ENCODE results near the gene CTNNB1. TPM values are rescaled to one million over a fixed set of nuclear protein-coding genes. Genes with fewer than 3 reads are reported as not detected.

CTNNB1 gene
- 269 TPM for total RNA-seq (ENCODE audit: unreplicated experiment)
- long read RNA-seq, partial matches to known transcripts: 4 of 41 reads
- long read RNA-seq, other reads (novel, unspliced or antisense): 26 of 41 reads

DNA sequence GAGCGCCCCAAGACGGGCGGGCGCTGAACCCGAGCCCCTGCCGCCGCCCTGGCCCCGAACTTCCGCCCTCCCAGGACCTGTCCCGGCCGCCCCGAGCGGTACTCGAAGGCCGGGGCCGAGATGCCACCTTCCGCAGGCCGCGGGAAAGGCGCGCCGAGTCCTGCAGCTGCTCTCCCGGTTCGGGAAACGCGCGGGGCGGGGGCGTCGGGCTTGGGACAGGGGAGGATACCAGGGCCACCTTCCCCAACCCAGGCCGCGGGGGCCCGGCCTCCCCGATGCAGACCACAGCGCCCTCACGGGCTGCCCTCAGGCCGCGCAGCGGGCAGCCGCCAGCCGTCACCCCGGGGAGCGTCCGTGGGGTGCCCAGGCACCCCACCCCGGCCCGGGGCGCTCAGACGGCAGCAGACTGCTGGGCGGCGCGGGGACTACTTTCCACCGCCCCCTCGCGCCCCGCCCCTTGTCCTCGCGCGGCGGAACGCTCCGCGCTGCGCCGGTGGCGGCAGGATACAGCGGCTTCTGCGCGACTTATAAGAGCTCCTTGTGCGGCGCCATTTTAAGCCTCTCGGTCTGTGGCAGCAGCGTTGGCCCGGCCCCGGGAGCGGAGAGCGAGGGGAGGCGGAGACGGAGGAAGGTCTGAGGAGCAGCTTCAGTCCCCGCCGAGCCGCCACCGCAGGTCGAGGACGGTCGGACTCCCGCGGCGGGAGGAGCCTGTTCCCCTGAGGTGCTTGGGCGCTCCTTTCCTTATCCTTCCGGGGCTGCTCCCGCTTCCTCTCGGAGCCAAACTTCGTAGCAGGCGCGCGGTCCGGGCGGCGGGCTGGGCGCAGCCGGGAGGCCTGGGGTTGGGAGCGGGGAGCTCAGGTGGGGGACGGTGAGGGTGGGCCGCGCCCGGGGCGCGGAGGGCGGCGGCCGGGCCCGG lies at the start of gene CTNNB1:
Gene CTNNB1, plus strand, starts transcription at position 556 of the 916 bp plus-strand sequence. CDS start 24,564 bp downstream, outside the sequence.
- Mint-ChIP-seq H3K9me3 (ENCODE audit: unreplicated experiment) (peaks cover 4% of the 10 kb centered on the region), H3K27me3 (ENCODE audit: unreplicated experiment) (peaks cover 2% of the 10 kb centered on the region), H3K27ac (ENCODE audit: unreplicated experiment) (peak within 1 kb of the TSS; percentile 91), H3K4me1 (ENCODE audit: low read depth, unreplicated experiment) (peaks cover 35% of the 10 kb centered on the region), H3K4me3 (ENCODE audit: unreplicated experiment) (peak within 1 kb of the TSS; percentile 99), H3K36me3 (ENCODE audit: unreplicated experiment) (no peaks in the 10 kb centered on the region)
- DNase-seq: peak; percentile 93
- TF ChIP-seq, protein P1, sequence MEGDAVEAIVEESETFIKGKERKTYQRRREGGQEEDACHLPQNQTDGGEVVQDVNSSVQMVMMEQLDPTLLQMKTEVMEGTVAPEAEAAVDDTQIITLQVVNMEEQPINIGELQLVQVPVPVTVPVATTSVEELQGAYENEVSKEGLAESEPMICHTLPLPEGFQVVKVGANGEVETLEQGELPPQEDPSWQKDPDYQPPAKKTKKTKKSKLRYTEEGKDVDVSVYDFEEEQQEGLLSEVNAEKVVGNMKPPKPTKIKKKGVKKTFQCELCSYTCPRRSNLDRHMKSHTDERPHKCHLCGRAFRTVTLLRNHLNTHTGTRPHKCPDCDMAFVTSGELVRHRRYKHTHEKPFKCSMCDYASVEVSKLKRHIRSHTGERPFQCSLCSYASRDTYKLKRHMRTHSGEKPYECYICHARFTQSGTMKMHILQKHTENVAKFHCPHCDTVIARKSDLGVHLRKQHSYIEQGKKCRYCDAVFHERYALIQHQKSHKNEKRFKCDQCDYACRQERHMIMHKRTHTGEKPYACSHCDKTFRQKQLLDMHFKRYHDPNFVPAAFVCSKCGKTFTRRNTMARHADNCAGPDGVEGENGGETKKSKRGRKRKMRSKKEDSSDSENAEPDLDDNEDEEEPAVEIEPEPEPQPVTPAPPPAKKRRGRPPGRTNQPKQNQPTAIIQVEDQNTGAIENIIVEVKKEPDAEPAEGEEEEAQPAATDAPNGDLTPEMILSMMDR (IDR thresholded peaks at IDR 0.05; ENCODE audit: partially characterized antibody, unreplicated experiment): no peak

DNA sequence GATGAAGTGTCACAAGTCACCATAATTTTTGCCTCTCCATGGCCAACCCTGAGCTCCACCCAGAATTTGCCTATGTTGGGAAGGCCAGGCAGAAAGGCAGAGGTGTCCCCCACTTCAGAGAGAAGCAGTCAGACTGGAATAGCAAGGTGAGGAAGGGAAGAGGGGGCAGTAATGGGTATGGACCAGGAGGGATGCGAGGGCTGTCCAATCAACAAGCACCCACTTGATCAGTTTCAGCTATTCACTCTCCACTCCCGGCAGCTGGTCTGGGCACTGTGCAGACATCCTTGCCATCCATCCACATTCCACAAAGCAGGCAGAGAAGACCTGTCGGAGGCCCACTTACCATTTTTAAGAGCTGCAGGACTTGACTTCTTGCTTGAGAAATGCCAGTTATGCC lies 43.5 kb upstream of the CTNNB1 start:
- Mint-ChIP-seq H3K27ac (ENCODE audit: unreplicated experiment) (no peak overlapping the region), H3K4me3 (ENCODE audit: unreplicated experiment) (no peak overlapping the region), H3K9me3 (ENCODE audit: unreplicated experiment) (no peaks in the 10 kb centered on the region), H3K27me3 (ENCODE audit: unreplicated experiment) (peaks cover 1% of the 10 kb centered on the region), H3K4me1 (ENCODE audit: low read depth, unreplicated experiment) (no peaks in the 10 kb centered on the region), H3K36me3 (ENCODE audit: unreplicated experiment) (no peaks in the 10 kb centered on the region)
- TF ChIP-seq, protein P1 (IDR thresholded peaks at IDR 0.05; ENCODE audit: partially characterized antibody, unreplicated experiment): no peak
- DNase-seq: no peak

DNA sequence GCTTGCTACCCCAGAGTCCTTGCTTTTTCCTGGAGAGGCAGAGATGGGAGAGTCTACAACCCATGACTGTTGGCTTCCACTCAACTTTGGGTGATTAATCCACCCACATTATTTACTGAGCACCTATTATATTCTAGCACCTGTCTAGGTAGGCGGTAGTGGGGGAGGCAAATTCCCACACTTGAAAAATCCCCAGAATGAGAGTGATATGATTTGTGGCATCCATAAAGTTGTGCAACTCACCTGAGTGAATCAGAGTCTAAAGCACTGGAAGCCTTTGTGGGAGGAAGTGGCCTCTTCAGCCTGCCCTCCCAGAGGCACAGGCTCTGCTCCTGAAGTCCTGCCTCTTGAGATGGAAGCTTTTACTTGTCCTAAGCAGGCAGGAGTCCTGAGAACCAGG lies 40.4 kb upstream of the CTNNB1 start:
- TF ChIP-seq, protein P1 (IDR thresholded peaks at IDR 0.05; ENCODE audit: partially characterized antibody, unreplicated experiment): no peak
- Mint-ChIP-seq H3K27ac (ENCODE audit: unreplicated experiment) (no peak overlapping the region), H3K36me3 (ENCODE audit: unreplicated experiment) (no peaks in the 10 kb centered on the region), H3K9me3 (ENCODE audit: unreplicated experiment) (peaks cover 1% of the 10 kb centered on the region), H3K27me3 (ENCODE audit: unreplicated experiment) (peaks cover 1% of the 10 kb centered on the region), H3K4me1 (ENCODE audit: low read depth, unreplicated experiment) (no peaks in the 10 kb centered on the region), H3K4me3 (ENCODE audit: unreplicated experiment) (no peak overlapping the region)
- DNase-seq: no peak

DNA sequence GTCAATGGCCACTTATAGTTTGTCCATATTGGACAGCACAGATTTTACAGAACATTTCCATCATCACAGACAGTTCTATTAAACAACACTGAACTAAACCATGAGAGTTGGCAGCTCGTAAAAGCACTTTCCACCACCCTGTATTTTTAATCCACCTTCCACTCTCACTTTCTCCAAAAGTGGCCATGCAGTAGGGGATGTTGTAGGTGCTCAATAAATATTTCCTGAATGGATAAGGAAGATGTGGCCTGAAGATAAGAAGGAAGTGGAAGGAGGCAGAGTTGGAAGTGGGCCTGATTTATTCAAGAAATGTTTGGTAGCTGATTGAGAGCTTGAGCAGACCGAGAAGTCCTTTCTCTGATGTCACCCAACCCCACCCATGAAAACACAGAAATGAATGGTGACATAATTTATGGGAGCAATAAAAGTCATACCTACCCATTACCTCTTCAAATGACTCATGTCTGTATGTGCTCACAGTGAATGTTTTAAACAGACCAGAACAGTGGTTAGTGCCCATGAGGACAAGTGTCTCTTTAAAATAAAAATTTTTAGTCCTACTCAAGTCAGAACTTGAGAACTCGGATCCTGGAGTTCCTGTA lies 39.6 kb upstream of the CTNNB1 start:
- Mint-ChIP-seq H3K9me3 (ENCODE audit: unreplicated experiment) (peaks cover 2% of the 10 kb centered on the region), H3K4me1 (ENCODE audit: low read depth, unreplicated experiment) (no peaks in the 10 kb centered on the region), H3K36me3 (ENCODE audit: unreplicated experiment) (no peaks in the 10 kb centered on the region), H3K27me3 (ENCODE audit: unreplicated experiment) (peaks cover 1% of the 10 kb centered on the region), H3K4me3 (ENCODE audit: unreplicated experiment) (no peak overlapping the region), H3K27ac (ENCODE audit: unreplicated experiment) (no peak overlapping the region)
- no peak for DNase-seq
- TF ChIP-seq, protein P1 (IDR thresholded peaks at IDR 0.05; ENCODE audit: partially characterized antibody, unreplicated experiment): no peak
